Muscle of back (tissue), 11 donors: ENCODE measurements around the gene AKR1C1. TPM values are rescaled to one million over a fixed set of nuclear protein-coding genes. Genes with fewer than 3 reads are reported as not detected.
A peak's percentile ranks its signal among the peaks of the same experiment; 100 is the strongest.
"Not testable (repeated sequence)": the region's sequence is repeated elsewhere in the genome, so short reads cannot be mapped to it uniquely, and the experiment has no call there.

Experiments
- DNase-seq, 3 donors: peaks; one replicate each; pipeline versions ENCODE4 v3.0.0 to v3.0.0-alpha.2; 2013
- polyA plus RNA-seq, 10 donors: library from polyadenylated mRNA; unstranded; fragments of 120-200 nt; gene quantifications; one replicate each; pipeline ENCODE4 v1.2.1, GENCODE V29; 2013; ENCODE audit not compliant: insufficient read length in 10 of 10

AKR1C1 gene
- polyA plus RNA-seq, 10 donors = 5.0 to 15.7 (median 9.5) TPM

DNA sequence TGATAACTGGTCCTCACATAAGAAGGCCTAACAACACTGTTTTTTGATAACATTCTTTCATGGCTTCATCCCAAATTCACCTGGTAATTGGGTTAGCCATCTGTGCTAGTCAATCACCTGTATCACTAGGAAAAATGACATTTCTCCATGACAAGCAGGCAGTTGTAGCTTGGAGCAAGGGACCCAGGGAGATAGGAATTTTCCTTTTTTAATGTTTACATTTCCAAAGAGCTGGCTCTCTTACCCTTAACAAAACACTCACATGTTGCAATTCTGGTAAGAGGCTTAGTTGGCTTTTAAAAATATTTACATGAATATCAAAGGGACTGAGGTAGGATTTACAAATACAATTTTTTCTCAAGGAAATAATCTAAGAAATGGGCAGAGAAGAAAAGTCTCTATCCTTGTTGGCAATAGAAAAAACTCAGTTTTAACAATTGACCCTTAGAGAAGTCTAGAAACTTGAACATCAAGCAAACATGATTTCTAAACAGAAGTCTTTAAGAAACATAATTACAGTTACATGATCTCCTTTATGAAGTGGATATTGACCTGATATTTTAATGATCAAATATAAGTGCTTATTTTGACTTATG, 16.1 kb upstream of the AKR1C1 start:
- DNase-seq = no peak

DNA sequence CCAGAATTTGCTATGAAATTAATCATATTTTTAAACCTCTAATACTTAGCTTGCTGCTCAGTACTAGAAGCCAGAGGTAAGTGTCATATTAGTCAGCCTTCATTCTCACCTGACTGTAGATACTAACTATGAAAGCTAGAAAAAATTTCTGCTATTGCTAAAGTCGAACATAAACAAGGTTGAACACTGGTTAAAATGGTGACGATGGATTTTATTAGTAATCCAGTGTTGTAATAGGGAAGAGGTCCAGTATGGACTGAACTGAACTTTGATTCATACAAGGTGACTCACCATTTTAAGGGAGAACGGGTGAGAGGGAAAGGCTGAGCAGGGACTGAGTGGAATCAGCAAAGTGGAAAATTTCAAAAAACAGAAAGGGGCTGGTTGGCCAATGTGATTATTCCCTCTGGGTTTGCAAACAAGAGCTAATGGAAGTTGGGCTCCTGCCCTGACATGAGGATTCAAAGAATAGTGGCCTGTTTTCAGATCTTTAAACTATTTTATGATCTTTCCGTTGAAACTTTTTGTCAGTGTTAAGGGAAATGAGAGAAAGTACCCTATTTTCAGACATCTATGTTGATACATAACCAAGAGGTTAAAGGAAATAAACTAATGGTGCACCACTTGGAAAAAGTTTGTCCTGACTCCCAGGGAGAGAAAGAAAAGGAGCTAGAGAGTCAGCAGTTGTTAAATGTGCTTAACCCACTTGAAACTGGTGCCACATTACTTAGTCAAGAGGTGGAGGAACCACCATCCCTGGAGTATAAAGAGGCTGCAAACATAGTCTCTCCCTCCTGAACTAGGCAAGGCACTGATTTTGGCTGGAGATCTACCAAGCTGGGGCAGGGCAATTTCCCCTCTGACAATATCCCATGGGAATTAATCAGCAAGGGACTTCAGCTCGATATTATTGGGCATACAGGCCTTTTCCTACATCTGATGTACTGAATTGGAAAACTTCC, 15.3 kb upstream of the AKR1C1 start:
- DNase-seq = peak; percentile 28 to 42 (median 38)

DNA sequence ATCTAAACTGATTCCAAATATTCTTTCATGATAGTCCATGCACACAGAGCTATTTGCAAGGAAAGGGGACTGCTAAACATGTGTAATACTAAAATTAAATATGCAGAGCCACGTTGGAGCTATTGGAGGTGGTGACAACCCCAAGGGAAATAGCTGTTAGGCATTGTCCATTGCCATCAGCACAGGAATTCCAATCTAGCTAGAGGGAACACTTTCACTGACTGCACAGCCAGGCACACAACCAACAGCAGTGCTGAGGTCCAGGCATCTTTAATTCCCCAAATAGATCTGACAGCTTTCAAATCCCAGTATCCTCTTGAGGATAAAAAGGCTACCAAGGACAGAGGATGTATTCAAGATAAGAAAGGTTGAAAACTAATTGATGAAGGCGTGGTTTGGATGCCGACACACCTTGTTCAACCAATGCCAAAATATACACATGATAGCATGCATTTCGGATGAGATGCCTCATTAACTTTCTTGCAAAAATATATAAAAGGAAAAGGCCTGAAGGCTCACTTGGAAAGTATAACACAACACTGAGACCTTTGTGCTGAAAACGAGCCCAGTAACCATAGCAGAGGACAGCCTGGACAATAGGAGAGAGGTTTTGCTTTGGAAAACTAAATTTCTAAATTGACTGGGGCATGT, 11.6 kb upstream of the AKR1C1 start:
- not testable (repeated sequence) for DNase-seq

- DNase-seq = no peak
Observed at GRCh38 chr10:4953405-4953804, 9.8 kb upstream of the AKR1C1 start.

DNA sequence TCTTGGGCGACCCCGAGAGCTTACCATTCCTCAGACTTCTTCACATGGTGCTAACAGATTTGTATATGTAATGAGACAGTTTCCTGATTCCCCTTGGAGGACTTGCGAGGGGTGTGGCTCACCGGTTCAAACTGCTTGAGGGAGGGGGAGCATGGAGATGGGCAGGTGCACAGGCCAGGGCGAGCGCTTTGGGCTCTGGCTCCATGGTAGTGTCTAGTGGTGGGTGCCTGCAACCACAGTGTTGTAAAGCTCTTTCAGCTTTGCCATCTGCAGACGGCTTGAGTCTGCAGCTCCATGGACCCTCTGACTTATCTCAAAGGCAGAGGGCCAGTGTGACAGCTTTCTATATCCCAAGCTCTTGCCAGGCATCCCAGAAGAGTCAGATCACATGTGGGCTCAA, 7.1 kb upstream of the AKR1C1 start:
- DNase-seq = not testable (repeated sequence)

DNA sequence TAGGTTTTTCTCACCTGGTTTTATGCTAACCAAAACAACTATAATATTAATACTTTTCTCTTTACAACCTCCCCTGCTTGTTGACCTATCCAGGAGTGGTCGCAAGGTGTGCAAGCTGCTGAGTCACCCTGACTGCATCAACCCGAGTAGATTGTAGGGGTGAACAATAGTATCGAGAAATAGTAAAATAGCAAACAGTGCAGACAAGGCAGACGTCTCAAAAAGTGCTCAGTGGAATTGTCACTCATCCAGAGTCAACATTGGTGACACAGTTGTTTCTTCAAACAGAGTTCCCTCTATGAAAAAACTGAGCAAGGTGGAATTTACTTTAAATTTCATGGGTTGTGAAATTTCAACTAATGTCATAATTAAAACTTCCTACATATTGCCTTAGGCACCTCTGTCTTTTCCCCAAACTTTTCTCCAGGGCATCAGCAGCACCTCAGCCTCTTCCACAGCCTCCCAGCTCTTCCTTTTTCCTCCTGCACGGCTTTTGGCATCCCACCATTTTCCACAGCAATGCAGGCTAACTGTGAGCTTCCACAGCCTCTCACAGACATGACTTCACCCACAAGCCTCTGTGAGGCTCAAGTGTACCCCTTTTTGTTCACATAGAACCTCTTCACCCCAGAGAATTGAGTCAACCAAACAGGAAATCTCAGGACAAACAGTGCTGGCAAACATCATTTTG, 6.1 kb upstream of the AKR1C1 start:
- not testable (repeated sequence) for DNase-seq

GRCh38 chr10:4961558-4961957, 1.7 kb upstream of the AKR1C1 start:
- not testable (repeated sequence) for DNase-seq

- DNase-seq = not testable (repeated sequence)
Observed at GRCh38 chr10:4962308-4962707, 907 bp upstream of the AKR1C1 start.

- DNase-seq = not testable (repeated sequence)
Observed at GRCh38 chr10:4963815-4964154, 570 bp downstream of the AKR1C1 start.

DNA sequence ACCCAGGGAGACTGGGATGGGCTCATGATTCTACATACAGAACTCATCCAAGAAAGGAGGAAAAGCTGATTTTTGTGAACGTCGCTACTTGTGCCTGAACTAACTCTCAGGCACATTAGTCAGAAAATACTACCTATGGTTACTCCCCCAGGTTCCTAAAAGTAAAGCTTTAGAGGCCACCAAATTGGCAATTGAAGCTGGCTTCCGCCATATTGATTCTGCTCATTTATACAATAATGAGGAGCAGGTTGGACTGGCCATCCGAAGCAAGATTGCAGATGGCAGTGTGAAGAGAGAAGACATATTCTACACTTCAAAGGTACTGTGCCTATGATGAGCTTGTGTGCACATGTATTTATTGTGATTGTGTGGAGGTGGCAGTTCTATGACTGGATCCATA, 2.5 kb downstream of the AKR1C1 start:
- DNase-seq = not testable (repeated sequence)

GRCh38 chr10:4967189-4967588, 4.0 kb downstream of the AKR1C1 start:
- DNase-seq = not testable (repeated sequence)

GRCh38 chr10:4969289-4969688, 6.1 kb downstream of the AKR1C1 start:
- DNase-seq = not testable (repeated sequence)

DNA sequence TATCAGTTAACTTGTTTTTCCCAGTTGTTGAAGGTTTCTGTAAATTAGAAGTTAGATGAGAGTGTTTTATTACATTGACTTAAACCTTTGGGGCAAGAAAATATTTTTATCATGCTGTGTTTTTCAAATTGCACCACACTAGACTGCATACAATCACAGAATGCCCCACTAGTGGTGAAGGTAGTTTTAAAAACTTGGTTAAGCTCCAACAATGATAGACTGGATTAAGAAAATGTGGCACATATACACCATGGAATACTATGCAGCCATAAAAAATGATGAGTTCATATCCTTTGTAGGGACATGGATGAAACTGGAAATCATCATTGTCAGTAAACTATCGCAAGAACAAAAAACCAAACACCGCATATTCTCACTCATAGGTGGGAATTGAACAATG, 7.1 kb downstream of the AKR1C1 start:
- DNase-seq = not testable (repeated sequence)

- not testable (repeated sequence) for DNase-seq
Observed at GRCh38 chr10:4972369-4973142, 9.3 kb downstream of the AKR1C1 start.

GRCh38 chr10:4973294-4973693, 10.1 kb downstream of the AKR1C1 start:
- not testable (repeated sequence) for DNase-seq

DNA sequence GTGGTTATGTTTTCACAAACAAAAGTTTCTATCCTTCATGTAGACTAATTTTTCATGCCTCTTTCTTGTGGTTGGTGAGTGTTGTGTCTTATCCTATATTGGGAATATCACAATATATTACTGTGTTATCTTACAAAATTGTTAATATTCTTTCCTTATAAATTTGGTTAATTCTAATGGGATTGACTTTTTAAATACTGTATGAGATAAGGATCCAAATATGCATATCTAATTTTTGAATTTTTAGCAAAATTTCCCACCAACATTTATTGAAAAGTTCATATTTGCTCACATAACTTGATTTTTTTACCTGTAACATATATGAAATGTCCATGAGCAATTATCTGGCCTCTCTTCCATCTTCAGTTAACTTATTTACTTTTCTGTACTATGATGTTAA, 11.2 kb downstream of the AKR1C1 start:
- not testable (repeated sequence) for DNase-seq

DNA sequence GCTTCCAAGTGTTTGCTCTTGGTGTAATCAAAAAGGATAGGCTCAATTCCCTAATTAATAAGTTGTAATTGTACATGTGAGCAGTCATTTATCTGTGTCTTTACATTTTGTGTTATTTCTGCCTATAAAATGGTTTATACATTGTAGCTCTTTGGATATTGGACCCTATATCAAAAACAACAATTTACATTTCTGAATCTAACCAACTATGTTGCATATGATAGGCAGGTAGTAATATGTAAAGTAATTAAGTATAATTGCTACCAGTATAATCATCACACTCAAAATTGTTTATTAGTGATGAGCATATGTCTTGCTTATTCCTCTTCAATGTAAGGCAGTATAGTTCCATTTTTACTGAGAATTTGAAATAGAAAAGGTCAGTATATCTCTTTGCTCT, 13.8 kb downstream of the AKR1C1 start:
- no peak for DNase-seq

DNA sequence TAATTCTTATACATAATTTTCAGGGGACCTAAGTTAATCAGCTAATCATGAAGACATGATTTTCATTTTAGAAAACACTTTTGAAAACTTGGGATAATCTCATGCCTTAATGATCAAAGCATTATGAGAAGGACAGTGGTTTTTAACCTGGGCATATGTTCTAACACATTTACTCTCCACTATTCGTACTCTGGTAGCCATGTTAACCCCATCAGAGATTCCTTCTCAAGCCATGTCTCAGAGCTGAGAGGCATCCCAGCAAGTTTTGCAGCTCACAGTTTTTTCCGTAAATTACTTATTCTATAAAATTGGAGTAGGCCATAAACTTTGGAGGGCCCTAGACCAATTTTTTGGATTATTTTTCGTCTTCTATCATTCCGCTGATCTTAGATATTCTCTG, 15.7 kb downstream of the AKR1C1 start:
- no peak for DNase-seq

DNA sequence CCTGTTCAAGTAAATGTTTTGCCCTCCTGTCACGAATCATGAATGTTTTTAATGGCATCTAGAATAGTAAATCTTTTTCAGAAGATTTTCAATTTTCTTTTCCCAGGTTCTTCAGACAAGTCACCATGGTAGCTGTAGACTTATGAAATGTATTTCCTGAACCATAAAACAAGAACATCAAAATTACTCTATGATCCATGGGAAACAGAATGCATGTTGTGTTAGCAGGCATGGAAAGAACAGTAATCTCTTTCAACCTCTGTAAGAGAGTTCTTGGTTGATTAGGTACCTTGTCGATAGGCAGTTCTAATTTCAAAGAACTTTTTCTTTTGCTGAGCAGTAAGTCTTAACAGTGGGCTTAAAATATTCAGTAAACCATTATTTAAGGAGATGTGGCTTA, 17.6 kb downstream of the AKR1C1 start:
- DNase-seq = no peak

GRCh38 chr10:4981722-4982471, 18.7 kb downstream of the AKR1C1 start:
- peak in 1 of 3 donors; percentile 12 for DNase-seq
